Smooth muscle cell (in vitro differentiated cells): ENCODE data around the gene DPP6. TPM values are rescaled to one million over a fixed set of nuclear protein-coding genes. Genes with fewer than 3 reads are reported as not detected.

ENCODE experiments used
- DNase-seq: peaks from one replicate; lab custom pipeline; 2025; ENCODE audit not compliant: unreplicated experiment; lab: John Stamatoyannopoulos, UW
- H2AFZ ChIP-seq: fragments of 200-600 bp; sonication (generic); 2 replicates; pipeline ENCODE4 v1.6.0; 2016; ENCODE audit warnings: antibody characterized with exemption, low read depth, mild to moderate bottlenecking
- H3F3A ChIP-seq: fragments of 200-600 bp; sonication (generic); 2 replicates; pipeline ENCODE4 v1.6.0; 2017; ENCODE audit warnings: antibody characterized with exemption, low read depth
- H3K27ac ChIP-seq: fragments of 200-600 bp; sonication (generic); 2 replicates; pipeline ENCODE4 v1.5.1; 2016; ENCODE audit warnings: low read depth, mild to moderate bottlenecking
- H3K27me3 ChIP-seq: fragments of 200-600 bp; sonication (generic); 2 replicates; pipeline ENCODE4 v1.6.1; 2016; ENCODE audit warnings: low read depth, mild to moderate bottlenecking
- H3K36me3 ChIP-seq: fragments of 200-600 bp; sonication (generic); 2 replicates; pipeline ENCODE4 v1.5.1; 2016; ENCODE audit warnings: low read depth
- H3K4me1 ChIP-seq: fragments of 200-600 bp; sonication (generic); 2 replicates; pipeline ENCODE4 v1.5.1; 2016; ENCODE audit warnings: low read depth
- H3K4me2 ChIP-seq: fragments of 200-600 bp; sonication (generic); 2 replicates; pipeline ENCODE4 v1.6.0; 2016; ENCODE audit warnings: mild to moderate bottlenecking
- H3K4me3 ChIP-seq: fragments of 200-600 bp; sonication (generic); 2 replicates; pipeline ENCODE4 v1.5.1; 2016; ENCODE audit warnings: mild to moderate bottlenecking
- H3K79me2 ChIP-seq: fragments of 200-600 bp; sonication (generic); 2 replicates; pipeline ENCODE4 v1.6.0; 2016; ENCODE audit warnings: low read depth, mild to moderate bottlenecking
- H3K9ac ChIP-seq: fragments of 200-600 bp; sonication (generic); 2 replicates; pipeline ENCODE4 v1.6.0; 2016; ENCODE audit warnings: low read depth
- H3K9me3 ChIP-seq: fragments of 200-600 bp; sonication (generic); replicated peaks from 2 replicates; pipeline ENCODE4 v1.5.1; 2016; ENCODE audit warnings: low read depth
- H4K20me1 ChIP-seq: fragments of 200-600 bp; sonication (generic); 2 replicates; pipeline ENCODE4 v1.6.0; 2016; ENCODE audit warnings: low read depth
- CTCF ChIP-seq: fragments of 200-600 bp; sonication (generic); IDR thresholded peaks from 2 replicates; pipeline ENCODE4 v1.5.1; 2017; ENCODE audit warnings: borderline replicate concordance, mild to moderate bottlenecking, antibody characterized with exemption; ENCODE audit not compliant: insufficient read depth, poor library complexity, severe bottlenecking
- WGBS: methylation state at CpG from one replicate; pipeline ENCODE4 v1.1.7; 2016; ENCODE audit warnings: low lambda C conversion rate; 5-methylcytosine and 5-hydroxymethylcytosine counted together
- polyA plus RNA-seq: library from polyadenylated mRNA; unstranded; fragments of >200 nt; fragmentation: Nextera tagmentation; extraction: Ambion mirVana; gene quantifications from 2 replicates; pipeline ENCODE4 v1.2.1, GENCODE V29; 2016
- total RNA-seq: library from RNA; depleted of rRNA; stranded (reverse); fragments of >200 nt; gene quantifications from 2 replicates; pipeline ENCODE4 v1.2.3, GENCODE V29; 2014

DPP6 gene
- total and polyA plus RNA-seq, 2 experiments from 2014 or later = 0.72 TPM; not detected in 1

- no peaks in the 10 kb centered on the region for H4K20me1 ChIP-seq
- H3K36me3 ChIP-seq = no peaks in the 10 kb centered on the region
- 61% methylated on average over 20 of the region's 20 CpGs for WGBS
- H3K27me3 ChIP-seq = no peaks in the 10 kb centered on the region
- H3F3A ChIP-seq = no peaks in the 10 kb centered on the region
- TF ChIP-seq CTCF = peak; percentile 45
- no peak overlapping the region for H3K4me2 ChIP-seq
- no peak overlapping the region for H3K4me3 ChIP-seq
- no peak overlapping the region for H3K27ac ChIP-seq
- H2AFZ ChIP-seq = no peak overlapping the region
- no peak overlapping the region for H3K9ac ChIP-seq
- no peaks in the 10 kb centered on the region for H3K79me2 ChIP-seq
- H3K4me1 ChIP-seq = no peaks in the 10 kb centered on the region
- no peaks in the 10 kb centered on the region for H3K9me3 ChIP-seq
- DNase-seq = no peak
Observed at GRCh38 chr7:154584352-154585252, 532.4 kb downstream of the DPP6 start.

- Histone ChIP-seq H3F3A (no peaks in the 10 kb centered on the region), H3K9me3 (no peaks in the 10 kb centered on the region), H2AFZ (no peak overlapping the region), H3K4me3 (no peak overlapping the region), H3K36me3 (no peaks in the 10 kb centered on the region), H3K4me1 (no peaks in the 10 kb centered on the region), H3K27me3 (no peaks in the 10 kb centered on the region), H3K27ac (no peak overlapping the region), H3K79me2 (no peaks in the 10 kb centered on the region), H3K4me2 (no peak overlapping the region), H4K20me1 (no peaks in the 10 kb centered on the region), H3K9ac (no peak overlapping the region)
- no peak for TF ChIP-seq CTCF
- 74% methylated on average over 9 of the region's 9 CpGs for WGBS
- DNase-seq = no peak
Observed at GRCh38 chr7:154587792-154588191, 535.6 kb downstream of the DPP6 start.

GRCh38 chr7:154591544-154591943 is 539.3 kb downstream of the DPP6 start:
- Histone ChIP-seq H3K4me2 (no peak overlapping the region), H3K79me2 (no peaks in the 10 kb centered on the region), H3K9me3 (no peaks in the 10 kb centered on the region), H3K27ac (no peak overlapping the region), H4K20me1 (no peaks in the 10 kb centered on the region), H3K27me3 (no peaks in the 10 kb centered on the region), H3F3A (no peaks in the 10 kb centered on the region), H3K4me3 (no peak overlapping the region), H3K4me1 (no peaks in the 10 kb centered on the region), H3K9ac (no peak overlapping the region), H3K36me3 (no peaks in the 10 kb centered on the region), H2AFZ (no peak overlapping the region)
- TF ChIP-seq CTCF = no peak
- 74% methylated on average over 6 of the region's 6 CpGs for WGBS
- DNase-seq = no peak
